Gastroesophageal sphincter (tissue), 3 donors: Measurements from ENCODE around the gene PIAS3.

Experiments used
- EP300 ChIP-seq: sonication (generic); formaldehyde crosslinking; IDR thresholded peaks from one replicate; pipeline ENCODE4 v1.6.1; 2017; ENCODE audit warnings: antibody characterized with exemption, mild to moderate bottlenecking
- POLR2A ChIP-seq, 2 donors: fragments of 450-650 bp; IDR thresholded peaks; one replicate each; pipeline ENCODE4 v1.6.1; 2017; ENCODE audit warnings: antibody characterized with exemption in 2 of 2, mild to moderate bottlenecking in 2 of 2, moderate library complexity in 1 of 2
- POLR2AphosphoS5 ChIP-seq: sonication (generic); formaldehyde crosslinking; IDR thresholded peaks from one replicate; pipeline ENCODE4 v1.6.1; 2017; ENCODE audit warnings: antibody characterized with exemption
- TF ChIP-seq, protein P1 (sequence below), 4 experiments: fragments of 200-600 bp in 2 of 4; fragments of 450-650 bp in 2 of 4; sonication (generic) in 1 of 4; IDR thresholded peaks; one replicate each; pipeline ENCODE4 v1.5.1; 2017 to 2019; ENCODE audit warnings: antibody characterized with exemption in 4 of 4, mild to moderate bottlenecking in 2 of 4, moderate library complexity in 2 of 4

DNA sequence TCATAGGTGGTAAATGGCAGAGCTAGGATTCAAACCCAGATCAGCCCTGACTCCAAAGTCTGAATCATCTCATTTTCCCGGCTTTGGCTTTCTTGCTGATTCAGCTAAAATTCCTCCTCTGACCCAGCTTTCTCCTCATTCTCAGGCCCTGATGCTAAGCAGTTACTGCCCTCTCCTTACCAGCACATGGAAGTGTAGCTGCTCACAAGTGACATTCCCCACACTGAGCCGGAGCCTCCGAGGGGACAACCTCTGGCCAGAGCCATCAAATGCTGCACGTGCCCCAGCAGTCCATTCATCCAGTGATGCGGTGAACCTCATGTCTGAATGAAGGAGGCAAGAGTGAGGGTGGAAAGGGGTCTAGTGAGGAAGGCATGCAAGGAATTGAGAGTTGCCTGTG lies 39.9 kb upstream of the PIAS3 start:
- TF ChIP-seq, protein P1, sequence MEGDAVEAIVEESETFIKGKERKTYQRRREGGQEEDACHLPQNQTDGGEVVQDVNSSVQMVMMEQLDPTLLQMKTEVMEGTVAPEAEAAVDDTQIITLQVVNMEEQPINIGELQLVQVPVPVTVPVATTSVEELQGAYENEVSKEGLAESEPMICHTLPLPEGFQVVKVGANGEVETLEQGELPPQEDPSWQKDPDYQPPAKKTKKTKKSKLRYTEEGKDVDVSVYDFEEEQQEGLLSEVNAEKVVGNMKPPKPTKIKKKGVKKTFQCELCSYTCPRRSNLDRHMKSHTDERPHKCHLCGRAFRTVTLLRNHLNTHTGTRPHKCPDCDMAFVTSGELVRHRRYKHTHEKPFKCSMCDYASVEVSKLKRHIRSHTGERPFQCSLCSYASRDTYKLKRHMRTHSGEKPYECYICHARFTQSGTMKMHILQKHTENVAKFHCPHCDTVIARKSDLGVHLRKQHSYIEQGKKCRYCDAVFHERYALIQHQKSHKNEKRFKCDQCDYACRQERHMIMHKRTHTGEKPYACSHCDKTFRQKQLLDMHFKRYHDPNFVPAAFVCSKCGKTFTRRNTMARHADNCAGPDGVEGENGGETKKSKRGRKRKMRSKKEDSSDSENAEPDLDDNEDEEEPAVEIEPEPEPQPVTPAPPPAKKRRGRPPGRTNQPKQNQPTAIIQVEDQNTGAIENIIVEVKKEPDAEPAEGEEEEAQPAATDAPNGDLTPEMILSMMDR (IDR thresholded peaks at IDR 0.05): no peak
- no peak for TF ChIP-seq POLR2A (IDR thresholded peaks at IDR 0.05)
- no peak for TF ChIP-seq POLR2AphosphoS5
- no peak for TF ChIP-seq EP300
